ENCODE measurements around the gene EFCC1.

EFCC1 gene

GRCh38 chr3:128996726-128997125 is 4.4 kb upstream of the EFCC1 start:
- no peak overlapping the region for H3K27ac ChIP-seq (ENCODE audit: low read depth, low read length)
- H3K36me3 ChIP-seq (ENCODE audit: control insufficient read depth, low read length): no peaks in the 10 kb centered on the region
- H3K27me3 ChIP-seq (ENCODE audit: control insufficient read depth, low read length): peaks cover 33% of the 10 kb centered on the region
- peaks cover 29% of the 10 kb centered on the region for H3K4me1 ChIP-seq (ENCODE audit: control insufficient read depth, low read length)
- no peaks in the 10 kb centered on the region for H3K79me2 ChIP-seq (ENCODE audit: control insufficient read depth, low read length)
- H3K9me3 ChIP-seq (ENCODE audit: control insufficient read depth, insufficient read depth, low read length): no peaks in the 10 kb centered on the region
- H4K20me1 ChIP-seq (ENCODE audit: control insufficient read depth, insufficient read depth, low read depth, low read length): no peaks in the 10 kb centered on the region
- no peaks in the 10 kb centered on the region for H3K9me2 ChIP-seq (replicated peaks; ENCODE audit: control insufficient read depth, low read length)
- H3K4me2 ChIP-seq (ENCODE audit: low read length): no peak overlapping the region
- no peak for TF ChIP-seq EZH2phosphoT487 (IDR thresholded peaks at IDR 0.05; ENCODE audit: borderline replicate concordance, low read length)
- TF ChIP-seq CTCF (IDR thresholded peaks at IDR 0.05; ENCODE audit: low read depth, low read length, poor library complexity, severe bottlenecking): no peak
- no peak overlapping the region for H3K4me3 ChIP-seq (ENCODE audit: low read length)
- H3F3A ChIP-seq (ENCODE audit: control insufficient read depth, insufficient read depth): no peaks in the 10 kb centered on the region

GRCh38 chr3:128997486-128998133 is 3.5 kb upstream of the EFCC1 start:
- Histone ChIP-seq H3K36me3 (ENCODE audit: control insufficient read depth, low read length) (no peaks in the 10 kb centered on the region), H4K20me1 (ENCODE audit: control insufficient read depth, insufficient read depth, low read depth, low read length) (no peaks in the 10 kb centered on the region), H3K79me2 (ENCODE audit: control insufficient read depth, low read length) (no peaks in the 10 kb centered on the region), H3K4me3 (ENCODE audit: low read length) (no peak overlapping the region), H3K9me2 (replicated peaks; ENCODE audit: control insufficient read depth, low read length) (no peaks in the 10 kb centered on the region), H3K27me3 (ENCODE audit: control insufficient read depth, low read length) (peaks cover 41% of the 10 kb centered on the region), H3K4me2 (ENCODE audit: low read length) (no peak overlapping the region), H3F3A (ENCODE audit: control insufficient read depth, insufficient read depth) (no peaks in the 10 kb centered on the region), H3K27ac (ENCODE audit: low read depth, low read length) (no peak overlapping the region), H3K4me1 (ENCODE audit: control insufficient read depth, low read length) (peaks cover 29% of the 10 kb centered on the region), H3K9me3 (ENCODE audit: control insufficient read depth, insufficient read depth, low read length) (no peaks in the 10 kb centered on the region)
- TF ChIP-seq CTCF (IDR thresholded peaks at IDR 0.05; ENCODE audit: low read depth, low read length, poor library complexity, severe bottlenecking) (no peak), EZH2phosphoT487 (IDR thresholded peaks at IDR 0.05; ENCODE audit: borderline replicate concordance, low read length) (no peak)

GRCh38 chr3:128998561-128998960 is 2.5 kb upstream of the EFCC1 start:
- Histone ChIP-seq H3K4me3 (ENCODE audit: low read length) (no peak overlapping the region), H3K9me3 (ENCODE audit: control insufficient read depth, insufficient read depth, low read length) (no peaks in the 10 kb centered on the region), H3K27ac (ENCODE audit: low read depth, low read length) (no peak overlapping the region), H3F3A (ENCODE audit: control insufficient read depth, insufficient read depth) (no peaks in the 10 kb centered on the region), H3K36me3 (ENCODE audit: control insufficient read depth, low read length) (no peaks in the 10 kb centered on the region), H3K27me3 (ENCODE audit: control insufficient read depth, low read length) (peaks cover 45% of the 10 kb centered on the region), H3K4me2 (ENCODE audit: low read length) (peak overlapping the region; percentile 15; the same call in 1 of the 2 replicates), H3K9me2 (replicated peaks; ENCODE audit: control insufficient read depth, low read length) (no peaks in the 10 kb centered on the region), H3K4me1 (ENCODE audit: control insufficient read depth, low read length) (peaks cover 26% of the 10 kb centered on the region), H4K20me1 (ENCODE audit: control insufficient read depth, insufficient read depth, low read depth, low read length) (no peaks in the 10 kb centered on the region), H3K79me2 (ENCODE audit: control insufficient read depth, low read length) (no peaks in the 10 kb centered on the region)
- TF ChIP-seq CTCF (IDR thresholded peaks at IDR 0.05; ENCODE audit: low read depth, low read length, poor library complexity, severe bottlenecking) (no peak), EZH2phosphoT487 (IDR thresholded peaks at IDR 0.05; ENCODE audit: borderline replicate concordance, low read length) (no peak)
